Kidney epithelial cell (primary cell): ENCODE data around the gene IGFALS. TPM values are rescaled to one million over a fixed set of nuclear protein-coding genes. Genes with fewer than 3 reads are reported as not detected.

ENCODE experiments used
- DNase-seq: peaks from one replicate; pipeline ENCODE4 v3.0.0-alpha.2; 2010; ENCODE audit warnings: low read depth
- H3K27me3 ChIP-seq: 2 replicates; pipeline ENCODE4 v1.6.0; 2011; ENCODE audit warnings: low read length; ENCODE audit not compliant: control insufficient read depth, insufficient read depth
- H3K36me3 ChIP-seq: 2 replicates; pipeline ENCODE4 v1.5.1; 2011; ENCODE audit warnings: low read length; ENCODE audit not compliant: control insufficient read depth, insufficient read depth
- H3K4me3 ChIP-seq: 2 replicates; pipeline ENCODE4 v1.5.1; 2011; ENCODE audit warnings: low read depth, mild to moderate bottlenecking, control low read depth, low read length
- CTCF ChIP-seq: IDR thresholded peaks from 2 replicates; pipeline ENCODE4 v1.5.1; 2011; ENCODE audit warnings: mild to moderate bottlenecking, moderate library complexity, low read length, control low read depth, inconsistent platforms; ENCODE audit not compliant: insufficient read depth, poor library complexity, severe bottlenecking
- total RNA-seq: library from RNA; depleted of rRNA; stranded (reverse); fragments of >200 nt; gene quantifications from 2 replicates; pipeline ENCODE4 v1.2.3, GENCODE V29; 2015

IGFALS gene
- total RNA-seq, 1 donor from 2014 or later = not detected

- no peaks in the 10 kb centered on the region for H3K27me3 ChIP-seq
- no peaks in the 10 kb centered on the region for H3K36me3 ChIP-seq
- no peak for DNase-seq
- TF ChIP-seq CTCF = no peak
- H3K4me3 ChIP-seq = no peak overlapping the region
These were observed 51.8 kb downstream of the IGFALS start for GRCh38 chr16:1741553-1742165.

- Histone ChIP-seq H3K4me3 (no peak overlapping the region), H3K36me3 (no peaks in the 10 kb centered on the region), H3K27me3 (no peaks in the 10 kb centered on the region)
- no peak for DNase-seq
- TF ChIP-seq CTCF = no peak
These were observed 52.6 kb downstream of the IGFALS start for GRCh38 chr16:1740781-1741490.

Other genes starting within 250 kb of the IGFALS start
- 15.5 and 18.1 TPM in 2 replicates for gene IFT140, start 181.6 kb downstream of the IGFALS start, total RNA-seq
- gene CRAMP1, start 181.3 kb downstream of the IGFALS start, total RNA-seq = 10.7 and 19.3 TPM in 2 replicates
- 108 and 109 TPM in 2 replicates for gene JPT2, start 115.4 kb downstream of the IGFALS start, total RNA-seq
- gene MAPK8IP3, start 87.5 kb downstream of the IGFALS start, total RNA-seq = 32.6 and 46.9 TPM in 2 replicates
- gene NME3, start 22.2 kb downstream of the IGFALS start, total RNA-seq = 44.9 and 45.3 TPM in 2 replicates
- gene EME2, start 20.9 kb downstream of the IGFALS start, total RNA-seq = 6.8 and 13.6 TPM in 2 replicates
- gene MRPS34, start 20.6 kb downstream of the IGFALS start, total RNA-seq = 94.9 and 108 TPM in 2 replicates
- 60.6 and 78.2 TPM in 2 replicates for gene SPSB3, start 11.1 kb downstream of the IGFALS start, total RNA-seq
- gene NUBP2, start 10.7 kb downstream of the IGFALS start, total RNA-seq = 145 and 187 TPM in 2 replicates
- gene HAGH, start 33.1 kb upstream of the IGFALS start, total RNA-seq = 62.8 and 98.4 TPM in 2 replicates
- gene FAHD1, start 33.5 kb upstream of the IGFALS start, total RNA-seq = 59.7 and 77.3 TPM in 2 replicates
- 5.0 and 6.2 TPM in 2 replicates for gene MEIOB, start 78.5 kb upstream of the IGFALS start, total RNA-seq
- 0.89 and 0.92 TPM in 2 replicates for gene HS3ST6, start 124.7 kb upstream of the IGFALS start, total RNA-seq
- gene MSRB1, start 149.5 kb upstream of the IGFALS start, total RNA-seq = 11.7 and 12.0 TPM in 2 replicates
- not detected in 2 replicates for gene RPL3L, start 161.0 kb upstream of the IGFALS start, total RNA-seq
- 280 and 289 TPM in 2 replicates for gene NDUFB10, start 165.8 kb upstream of the IGFALS start, total RNA-seq
- gene RPS2, start 171.1 kb upstream of the IGFALS start, total RNA-seq = 4,278 and 4,383 TPM in 2 replicates
- not detected in 2 replicates for gene RNF151, start 173.2 kb upstream of the IGFALS start, total RNA-seq
- gene TBL3, start 178.3 kb upstream of the IGFALS start, total RNA-seq = 53.5 and 70.3 TPM in 2 replicates
- gene NOXO1, start 187.8 kb upstream of the IGFALS start, total RNA-seq = 0.96 TPM in 1 of 2 replicates, not detected in the other
- gene GFER, start 190.5 kb upstream of the IGFALS start, total RNA-seq = 30.2 and 32.7 TPM in 2 replicates
- gene SYNGR3, start 196.3 kb upstream of the IGFALS start, total RNA-seq = 11.3 and 20.1 TPM in 2 replicates
- 48.1 and 57.7 TPM in 2 replicates for gene ZNF598, start 216.1 kb upstream of the IGFALS start, total RNA-seq
- not detected in 2 replicates for gene NPW, start 226.1 kb upstream of the IGFALS start, total RNA-seq
- 27.5 and 46.3 TPM in 2 replicates for gene NHERF2, start 233.2 kb upstream of the IGFALS start, total RNA-seq